Left hindlimb (tissue), 1 donor: ENCODE data around the gene SRRM1.
"Not testable (repeated sequence)": the region's sequence is repeated elsewhere in the genome, so short reads cannot be mapped to it uniquely, and the experiment has no call there.

Experiments used
- DNase-seq: peaks from one replicate; pipeline ENCODE4 v3.0.0-alpha.2; 2018

The SRRM1 gene

DNA sequence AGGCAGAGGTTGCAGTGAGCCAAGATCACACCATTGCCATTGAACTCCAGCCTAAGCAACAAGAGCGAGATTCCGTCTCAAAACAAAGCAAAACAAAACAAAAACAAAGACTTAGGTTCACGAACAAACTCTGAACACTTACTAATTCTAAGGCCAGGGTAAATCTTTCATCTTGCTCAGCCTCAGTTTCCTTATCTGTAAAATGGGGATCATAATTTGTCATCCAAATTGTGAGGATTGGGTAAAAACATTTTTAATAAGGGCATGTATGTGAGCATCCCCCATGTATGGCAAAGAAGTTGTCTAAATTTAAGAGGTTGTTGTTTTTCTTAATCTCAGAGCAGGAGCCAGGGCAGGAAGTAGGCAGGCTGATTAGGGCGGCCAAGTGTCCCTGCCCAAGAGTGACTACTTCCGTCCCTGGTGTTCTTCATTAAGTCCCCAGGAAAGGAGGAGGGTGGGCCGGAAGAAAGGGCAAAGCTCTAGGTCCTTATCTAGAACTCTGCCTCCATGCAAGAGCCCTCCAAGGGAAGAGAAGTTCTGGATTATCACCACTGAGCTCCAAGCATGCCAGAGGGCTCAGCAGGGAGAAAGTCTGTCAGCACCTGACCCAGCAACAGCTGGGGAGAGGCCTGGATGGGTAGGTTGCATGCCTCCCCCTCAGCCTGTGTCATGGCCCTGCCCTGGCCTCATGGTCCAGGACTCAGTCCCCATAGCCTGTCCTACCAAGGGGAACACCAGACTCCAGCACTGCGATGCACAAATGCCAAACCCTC, 52.3 kb downstream of the SRRM1 start:
- no peak for DNase-seq

GRCh38 chr1:24696041-24696755, 53.1 kb downstream of the SRRM1 start:
- DNase-seq: no peak

DNA sequence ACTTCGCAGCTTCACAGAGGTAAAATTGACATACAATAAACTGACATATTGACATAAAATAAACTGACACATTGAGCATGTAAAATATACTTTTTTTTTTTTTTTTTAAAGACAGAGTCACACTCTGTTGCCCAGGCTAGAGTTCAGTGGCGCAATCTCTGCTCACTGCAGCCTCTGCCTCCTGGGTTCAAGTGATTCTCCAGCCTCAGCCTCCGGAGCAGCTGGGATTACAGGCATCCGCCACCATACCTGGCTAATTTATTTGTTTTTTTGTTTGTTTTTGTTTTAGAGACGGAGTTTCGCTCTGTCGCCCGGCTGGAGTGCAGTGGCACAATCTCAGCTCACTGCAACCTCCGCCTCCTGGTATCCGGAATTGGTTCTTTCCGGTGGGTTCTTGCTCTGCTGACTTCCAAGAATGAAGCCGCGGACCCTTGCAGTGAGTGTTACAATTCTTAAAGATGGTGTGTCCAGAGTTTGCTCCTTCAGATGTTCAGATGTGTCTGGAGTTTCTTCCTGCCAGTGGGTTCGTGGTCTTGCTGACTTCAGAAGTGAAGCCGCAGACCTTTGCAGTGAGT, 53.7 kb downstream of the SRRM1 start:
- DNase-seq: no peak

GRCh38 chr1:24697453-24698001, 54.4 kb downstream of the SRRM1 start:
- DNase-seq: not testable (repeated sequence)

- not testable (repeated sequence) for DNase-seq
Measured at GRCh38 chr1:24698326-24698725, 55.2 kb downstream of the SRRM1 start.

DNA sequence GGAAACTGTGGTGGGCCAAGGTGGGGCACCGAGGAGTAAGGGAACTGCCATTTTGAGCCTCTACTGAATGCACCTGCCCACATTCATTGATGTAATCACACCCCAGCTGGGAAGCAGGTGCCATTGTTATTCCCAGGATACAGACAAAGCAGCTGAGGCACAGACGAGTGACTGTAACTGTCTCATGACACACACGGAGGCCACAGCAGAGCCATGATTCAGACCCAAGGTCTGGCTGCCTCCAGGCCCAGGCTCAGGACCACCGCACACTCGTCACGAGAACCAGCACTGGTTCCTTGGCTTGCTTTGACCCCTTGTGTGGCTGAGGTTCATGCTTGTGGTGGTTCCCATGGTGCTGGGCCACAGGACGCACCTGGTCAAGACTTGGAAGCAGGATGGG, 56.5 kb downstream of the SRRM1 start:
- no peak for DNase-seq

DNA sequence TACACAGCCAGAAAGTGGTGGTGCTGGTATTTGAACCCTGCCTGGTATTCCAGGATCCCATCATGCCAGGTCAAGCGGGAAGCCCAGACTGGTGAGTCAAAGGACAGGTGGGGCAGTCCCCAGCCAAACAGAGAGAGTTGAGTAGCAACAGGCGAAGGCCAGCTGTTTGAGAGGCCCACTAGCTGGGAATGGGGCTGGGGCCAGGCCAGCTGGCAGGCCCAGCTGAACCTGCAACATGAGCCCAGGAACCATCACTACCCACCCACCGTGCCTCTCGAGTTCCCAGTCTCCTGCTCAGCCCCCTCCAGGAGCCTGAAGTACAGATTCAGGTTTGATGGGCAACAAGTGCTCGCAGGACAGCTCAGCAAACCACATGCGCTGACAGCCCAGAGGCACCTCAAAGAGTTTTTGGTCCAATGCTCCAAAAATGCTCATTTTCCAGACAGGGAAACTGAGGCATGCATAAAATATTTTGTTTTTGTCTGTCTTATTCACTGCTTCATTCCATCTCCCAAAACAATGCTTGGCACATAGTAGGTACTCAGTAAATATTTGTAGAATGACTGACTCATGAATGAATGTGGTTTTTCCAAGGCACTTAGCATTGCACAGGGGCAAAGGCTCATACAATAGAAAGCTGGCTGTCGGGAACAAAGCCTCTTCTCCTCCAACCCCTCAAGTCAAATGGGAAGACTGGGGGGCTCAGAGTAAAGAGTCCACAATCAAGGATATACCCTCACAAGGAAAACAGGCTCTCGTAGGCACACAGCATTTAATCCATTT, 59.6 kb downstream of the SRRM1 start:
- DNase-seq: peak; percentile 83

GRCh38 chr1:24704411-24705259, 61.5 kb downstream of the SRRM1 start:
- DNase-seq: no peak

GRCh38 chr1:24705260-24706073, 62.4 kb downstream of the SRRM1 start:
- DNase-seq: peak; percentile 89

- DNase-seq: not testable (repeated sequence)
Measured at GRCh38 chr1:24706074-24706389, 62.9 kb downstream of the SRRM1 start.

DNA sequence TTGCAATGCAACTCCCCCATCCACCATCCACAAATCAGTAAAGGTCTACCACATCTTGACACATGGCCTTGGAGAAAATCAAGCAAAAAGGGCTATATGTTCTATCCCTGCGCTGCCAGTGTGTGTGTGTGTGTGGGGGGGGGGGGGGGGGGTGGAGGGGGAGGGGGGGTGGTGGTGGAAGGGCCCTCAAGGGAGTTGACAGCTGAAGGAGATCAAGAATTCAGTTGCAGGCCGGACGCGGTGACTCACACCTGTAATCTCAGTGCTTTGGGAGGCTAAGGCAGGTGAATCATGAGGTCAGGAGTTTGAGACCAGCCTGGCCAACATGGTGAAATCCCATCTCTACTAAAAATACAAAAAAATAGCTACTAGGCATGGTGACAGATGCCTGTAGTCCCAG, 64.6 kb downstream of the SRRM1 start:
- no peak for DNase-seq

- DNase-seq: no peak
Measured at GRCh38 chr1:24708938-24709337, 65.8 kb downstream of the SRRM1 start.

DNA sequence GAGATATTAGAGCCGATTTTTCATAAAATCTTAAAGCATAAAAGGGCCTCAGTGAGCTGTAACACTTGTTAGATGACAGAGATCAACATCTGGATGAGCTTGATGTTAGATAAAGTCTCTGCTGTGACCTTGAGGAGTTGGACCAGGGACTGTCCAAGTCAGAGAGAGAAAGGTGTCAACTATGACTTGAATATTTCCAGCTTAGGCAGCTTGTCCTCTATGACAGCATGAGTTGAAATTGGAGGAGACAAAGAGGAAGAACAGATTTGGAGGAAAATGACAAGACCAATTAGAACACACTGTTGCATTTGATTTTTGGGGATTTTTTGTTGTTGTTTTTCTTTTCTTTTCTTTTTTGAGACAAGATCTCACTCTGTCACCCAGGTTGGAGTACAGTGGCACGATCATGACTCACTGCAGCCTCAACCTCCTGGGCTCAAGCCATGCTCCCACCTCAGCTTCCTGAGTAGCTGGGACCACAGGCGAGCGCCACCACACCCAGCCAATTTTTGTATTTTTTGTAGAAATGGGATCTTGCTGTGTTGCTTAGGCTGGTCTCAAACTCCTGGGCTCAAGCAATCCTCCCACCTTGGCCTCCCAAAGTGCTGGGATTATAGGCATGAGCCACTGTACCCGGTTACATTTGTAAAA, 66.8 kb downstream of the SRRM1 start:
- DNase-seq: no peak

- DNase-seq: no peak
Measured at GRCh38 chr1:24711329-24711728, 68.2 kb downstream of the SRRM1 start.

- no peak for DNase-seq
Measured at GRCh38 chr1:24713176-24713575, 70.1 kb downstream of the SRRM1 start.

DNA sequence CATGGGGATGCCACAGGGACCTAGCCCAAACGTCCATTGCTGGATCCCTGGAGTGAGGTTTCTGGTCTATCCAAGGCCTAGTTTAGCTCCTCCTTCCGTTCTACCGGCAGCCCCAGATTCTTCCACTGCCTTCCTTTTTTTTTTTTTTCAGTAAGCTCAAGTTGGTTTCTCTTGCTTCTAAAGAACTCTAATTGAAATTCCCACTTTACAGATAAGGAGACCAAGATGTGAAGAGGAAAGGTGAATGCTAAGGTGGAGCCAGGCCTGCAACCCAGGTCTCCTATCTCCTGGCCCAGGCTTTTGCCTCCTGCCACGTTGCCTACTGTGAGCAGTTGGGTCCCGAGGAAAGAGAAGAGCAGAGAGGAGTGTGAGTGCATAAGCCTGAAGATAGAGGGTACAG, 70.6 kb downstream of the SRRM1 start:
- no peak for DNase-seq

- no peak for DNase-seq
Measured at GRCh38 chr1:24714859-24715520, 71.9 kb downstream of the SRRM1 start.

DNA sequence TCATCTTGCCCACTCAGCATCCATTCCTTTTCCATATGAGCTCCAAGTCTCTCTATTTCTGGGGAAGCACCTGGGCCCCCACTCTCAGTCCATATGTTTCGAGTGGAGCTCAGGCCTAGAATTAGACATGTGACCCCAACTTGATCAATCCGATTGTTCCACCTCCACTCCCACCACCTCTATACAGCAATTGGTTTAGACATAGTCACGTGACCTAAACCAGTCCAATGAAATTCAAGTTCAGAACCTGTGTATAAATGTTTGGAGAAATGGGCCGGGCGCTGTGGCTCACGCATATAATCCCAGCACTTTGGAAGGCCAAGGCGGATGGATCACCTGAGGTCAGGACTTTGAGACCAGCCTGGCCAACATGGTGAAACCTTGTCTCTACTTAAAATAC, 72.6 kb downstream of the SRRM1 start:
- no peak for DNase-seq

GRCh38 chr1:24717887-24718650, 75.0 kb downstream of the SRRM1 start:
- no peak for DNase-seq
